SK-N-SH (cell line): ENCODE data around the gene CLRN2. TPM values are rescaled to one million over a fixed set of nuclear protein-coding genes. Genes with fewer than 3 reads are reported as not detected.

Source experiments
- CTCF ChIA-PET: fragments of 300-600, 350-600 bp; formaldehyde crosslinking; extraction: SDS; loops from one replicate; lab custom pipeline; 2021; lab: Yijun Ruan, JAX
- POLR2A ChIA-PET: fragments of 350-600 bp; sonication (Branson Sonifier 250); formaldehyde crosslinking; extraction: SDS; loops from one replicate; lab custom pipeline; 2020; ENCODE audit warnings: antibody characterized with exemption, inconsistent platforms; lab: Yijun Ruan, JAX
- DNase-seq: peaks from one replicate; pipeline ENCODE4 v3.0.0; 2012
- H2AFZ ChIP-seq: fragments of 200-600 bp; sonication (generic); 2 replicates; pipeline ENCODE4 v1.8.1; 2016; ENCODE audit warnings: antibody characterized with exemption, mild to moderate bottlenecking, low read depth
- H3F3A ChIP-seq: fragments of 200-600 bp; sonication (generic); replicated peaks from 2 replicates; pipeline ENCODE3; 2016; ENCODE audit warnings: antibody characterized with exemption, mild to moderate bottlenecking; ENCODE audit not compliant: insufficient read depth
- H3K27ac ChIP-seq, 2 experiments: fragments of 200-500 bp in 1 of 2; fragments of 200-600 bp in 1 of 2; sonication (Bioruptor generic) in 1 of 2; sonication (generic), shearing (Covaris generic) in 1 of 2; 2 replicates each; pipeline versions ENCODE4 v1.5.1 to v1.6.1; 2014 to 2016; ENCODE audit warnings: low read depth in 2 of 2, inconsistent platforms in 1 of 2, low read length in 1 of 2, mild to moderate bottlenecking in 1 of 2, mixed read lengths in 1 of 2
- H3K27me3 ChIP-seq: fragments of 200-600 bp; sonication (generic), shearing (Covaris generic); 2 replicates; pipeline ENCODE4 v1.6.1; 2016; ENCODE audit warnings: mixed run types; ENCODE audit not compliant: insufficient read depth
- H3K36me3 ChIP-seq, 2 experiments: fragments of 200-500 bp in 1 of 2; fragments of 200-600 bp in 1 of 2; sonication (Bioruptor generic) in 1 of 2; sonication (generic) in 1 of 2; replicated peaks in 1 of 2; 2 replicates each; pipeline versions ENCODE3 to v1.5.1; 2014 to 2016; ENCODE audit warnings: low read length in 1 of 2, mild to moderate bottlenecking in 1 of 2; ENCODE audit not compliant: insufficient read depth in 2 of 2, control insufficient read depth in 1 of 2
- H3K4me1 ChIP-seq, 2 experiments: fragments of 200-500 bp in 1 of 2; fragments of 200-600 bp in 1 of 2; sonication (Bioruptor generic) in 1 of 2; sonication (generic), shearing (Covaris generic) in 1 of 2; 2 replicates each; pipeline versions ENCODE4 v1.5.1 to v1.6.1; 2014 to 2016; ENCODE audit warnings: low read depth in 1 of 2, low read length in 1 of 2, mixed run types in 1 of 2; ENCODE audit not compliant: insufficient read depth in 2 of 2, control insufficient read depth in 1 of 2
- H3K4me2 ChIP-seq: fragments of 200-600 bp; sonication (generic), shearing (Covaris generic); 2 replicates; pipeline ENCODE4 v1.6.1; 2017; ENCODE audit warnings: mixed run types
- H3K4me3 ChIP-seq, 2 experiments: fragments of 200-500 bp in 1 of 2; fragments of 200-600 bp in 1 of 2; sonication (Bioruptor generic) in 1 of 2; sonication (generic), shearing (Covaris generic) in 1 of 2; 2 replicates each; pipeline versions ENCODE4 v1.5.1 to v1.8.1; 2014 to 2016; ENCODE audit warnings: low read depth in 2 of 2, inconsistent platforms in 1 of 2, low read length in 1 of 2, mild to moderate bottlenecking in 1 of 2, mixed read lengths in 1 of 2, moderate library complexity in 1 of 2
- H3K79me2 ChIP-seq: fragments of 200-600 bp; sonication (generic); 2 replicates; pipeline ENCODE4 v1.8.1; 2017; ENCODE audit warnings: mild to moderate bottlenecking; ENCODE audit not compliant: insufficient read depth
- H3K9ac ChIP-seq: fragments of 200-600 bp; sonication (generic); 2 replicates; pipeline ENCODE4 v1.6.1; 2017; ENCODE audit warnings: mixed run types
- H3K9me2 ChIP-seq: fragments of 200-600 bp; sonication (generic); 2 replicates; pipeline ENCODE4 v1.6.1; 2017; ENCODE audit warnings: mixed run types
- H3K9me3 ChIP-seq: fragments of 200-600 bp; sonication (generic); 2 replicates; pipeline ENCODE4 v1.6.1; 2017; ENCODE audit warnings: mixed run types, mild to moderate bottlenecking, moderate library complexity
- H4K20me1 ChIP-seq: fragments of 200-600 bp; sonication (generic); 2 replicates; pipeline ENCODE4 v1.6.1; 2017; ENCODE audit warnings: mild to moderate bottlenecking, mixed run types; ENCODE audit not compliant: insufficient read depth
- EP300 ChIP-seq, 2 experiments: IDR thresholded peaks; 2 replicates each; pipeline versions ENCODE4 v1.4.0 to v1.6.1; 2012; ENCODE audit warnings: borderline replicate concordance in 1 of 2, low read depth in 1 of 2, low read length in 1 of 2
- EZH2phosphoT487 ChIP-seq: fragments of 200-600 bp; sonication (generic); IDR thresholded peaks from 2 replicates; pipeline ENCODE4 v1.6.1; 2017; ENCODE audit warnings: low read depth, mixed run types, mild to moderate bottlenecking, antibody characterized with exemption, moderate library complexity, borderline replicate concordance
- FOSL2 ChIP-seq: IDR thresholded peaks from 2 replicates; pipeline ENCODE4 v1.4.0; 2012; ENCODE audit warnings: low read depth, mild to moderate bottlenecking, moderate library complexity, borderline replicate concordance
- FOXJ3 ChIP-seq: sonication (generic); formaldehyde crosslinking; IDR thresholded peaks from 2 replicates; pipeline ENCODE4 v1.5.1; 2020; ENCODE audit warnings: mild to moderate bottlenecking, missing genetic modification reagents
- FOXM1 ChIP-seq: IDR thresholded peaks from 2 replicates; pipeline ENCODE4 v1.4.0; 2012; ENCODE audit warnings: low read depth, mild to moderate bottlenecking
- GABPA ChIP-seq: IDR thresholded peaks from 2 replicates; pipeline ENCODE4 v1.4.0; 2012; ENCODE audit warnings: low read depth, mild to moderate bottlenecking
- GATA2 ChIP-seq: sonication (generic); formaldehyde crosslinking; IDR thresholded peaks from 2 replicates; pipeline ENCODE4 v1.5.0; 2020; ENCODE audit warnings: mild to moderate bottlenecking, missing genetic modification reagents
- JUND ChIP-seq: IDR thresholded peaks from 2 replicates; pipeline ENCODE4 v1.4.0; 2012
- MEF2A ChIP-seq: IDR thresholded peaks from 2 replicates; pipeline ENCODE4 v1.4.0; 2012; ENCODE audit warnings: low read depth, borderline replicate concordance
- MXI1 ChIP-seq: IDR thresholded peaks from 2 replicates; pipeline ENCODE4 v1.6.1; 2012; ENCODE audit warnings: mild to moderate bottlenecking, low read depth, low read length, improper control_type of control experiment
- NRF1 ChIP-seq: IDR thresholded peaks from 2 replicates; pipeline ENCODE4 v1.6.1; 2012; ENCODE audit warnings: low read depth, mild to moderate bottlenecking, low read length
- RAD21 ChIP-seq: IDR thresholded peaks from 2 replicates; pipeline ENCODE4 v1.6.1; 2012; ENCODE audit warnings: mild to moderate bottlenecking, low read length
- RFX5 ChIP-seq: IDR thresholded peaks from 2 replicates; pipeline ENCODE4 v1.6.1; 2012; ENCODE audit warnings: mild to moderate bottlenecking, improper control_type of control experiment, low read length
- RXRA ChIP-seq: IDR thresholded peaks from 2 replicates; pipeline ENCODE4 v1.4.0; 2012; ENCODE audit warnings: low read depth, mild to moderate bottlenecking, borderline replicate concordance
- SMC3 ChIP-seq: IDR thresholded peaks from 2 replicates; pipeline ENCODE4 v1.6.1; 2012; ENCODE audit warnings: low read depth, low read length, improper control_type of control experiment
- TAF1 ChIP-seq: IDR thresholded peaks from 2 replicates; pipeline ENCODE4 v1.6.1; 2012; ENCODE audit warnings: low read depth, mild to moderate bottlenecking, low read length, moderate library complexity, borderline replicate concordance
- TEAD4 ChIP-seq: IDR thresholded peaks from 2 replicates; pipeline ENCODE4 v1.4.0; 2012; ENCODE audit warnings: mild to moderate bottlenecking, borderline replicate concordance; ENCODE audit not compliant: insufficient read depth
- YY1 ChIP-seq: IDR thresholded peaks from 2 replicates; pipeline ENCODE4 v1.4.0; 2012; ENCODE audit warnings: low read depth, mild to moderate bottlenecking
- WGBS: methylation state at CpG from one replicate; pipeline ENCODE4 v1.1.6; 2017; ENCODE audit warnings: low lambda C conversion rate; 5-methylcytosine and 5-hydroxymethylcytosine counted together
- polyA plus RNA-seq, 3 experiments: library from polyadenylated mRNA; depleted of rRNA; stranded (reverse); fragments of >200 nt; gene quantifications; 2 replicates each; pipeline ENCODE4 v1.2.3, GENCODE V29; 2012
- TF ChIP-seq, protein P1 (sequence below): IDR thresholded peaks from 2 replicates; pipeline ENCODE4 v1.4.0; 2012; ENCODE audit warnings: low read depth
- TF ChIP-seq, protein P2 (sequence below): fragments of 200-600 bp; sonication (generic); IDR thresholded peaks from 2 replicates; pipeline ENCODE4 v1.6.1; 2017; ENCODE audit warnings: antibody characterized with exemption, mild to moderate bottlenecking, moderate library complexity
- TF ChIP-seq, protein P3 (sequence below): IDR thresholded peaks from 2 replicates; pipeline ENCODE4 v1.4.0; 2012; ENCODE audit warnings: low read depth, borderline replicate concordance

The CLRN2 gene
- polyA plus RNA-seq, 1 of the 3 experiments (the other 2 are of a cell fraction), result not detected

- ChIA-PET POLR2A (interaction anchor here (6.0 kb wide), 1 partner anchor 20 kb away, joined by 67 read pairs; no protein-coding TSS in a partner anchor), CTCF (interaction anchor here (1.0 to 4.6 kb wide), 10 partner anchors 8 to 158 kb away, joined by 3 to 62 read pairs (median 6); no protein-coding TSS in a partner anchor)
- peaks cover 5% of the 10 kb centered on the region for H3F3A ChIP-seq
- WGBS, result 12% methylated on average over 32 of the region's 32 CpGs
- peak overlapping the region in 1 of 2 experiments; percentile 85; a peak in 2 of 4 replicates for H3K27ac ChIP-seq
- no peaks in the 10 kb centered on the region for H3K9me2 ChIP-seq
- H3K4me2 ChIP-seq, result peak overlapping the region; percentile 93
- peak overlapping the region; percentile 91 for H2AFZ ChIP-seq
- no peaks in the 10 kb centered on the region for H3K9me3 ChIP-seq
- H3K4me3 ChIP-seq, result peak overlapping the region; percentile 75 to 79
- peaks cover 0 to 7% of the 10 kb centered on the region in 2 experiments for H3K36me3 ChIP-seq
- no peaks in the 10 kb centered on the region for H4K20me1 ChIP-seq
- TF ChIP-seq FOSL2 (no peak), NRF1 (peak; percentile 34; the same call in 1 of the 2 replicates), MXI1 (peak; percentile 58; the same call in 1 of the 2 replicates), TEAD4 (no peak), RAD21 (no peak), RXRA (no peak), GATA2 (CRISPR knock-in tag) (no peak), MEF2A (no peak), EP300 (IDR thresholded peaks at IDR 0.05; ENCODE audit: borderline replicate concordance in 1 of 2, low read depth in 1 of 2, low read length in 1 of 2) (0 out of 4 replicates have a peak, but pooled peaks of 1 of the 2 experiments have one; percentile 6)
- TF ChIP-seq, protein P1, sequence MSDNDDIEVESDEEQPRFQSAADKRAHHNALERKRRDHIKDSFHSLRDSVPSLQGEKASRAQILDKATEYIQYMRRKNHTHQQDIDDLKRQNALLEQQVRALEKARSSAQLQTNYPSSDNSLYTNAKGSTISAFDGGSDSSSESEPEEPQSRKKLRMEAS, result 0 out of 2 replicates have a peak, but pooled peaks have one; percentile 28
- peak overlapping the region; percentile 67 for H3K9ac ChIP-seq
- DNase-seq, result no peak
- peaks cover 7% of the 10 kb centered on the region; the same call in 1 of the 2 replicates for H3K79me2 ChIP-seq
- no peaks in the 10 kb centered on the region; the same call in 1 of the 2 replicates for H3K27me3 ChIP-seq
- H3K4me1 ChIP-seq, result peaks cover 4 to 25% of the 10 kb centered on the region in 2 experiments; a peak in 3 of 4 replicates
These were observed 3.4 kb upstream of the CLRN2 start for GRCh38 chr4:17511509-17511949.

- Histone ChIP-seq H3K27ac (peak within 1 kb of the TSS in 1 of 2 experiments; percentile 85; a peak in 2 of 4 replicates), H3K4me1 (peaks cover 4 to 23% of the 10 kb centered on the region in 2 experiments; a peak in 3 of 4 replicates), H4K20me1 (no peaks in the 10 kb centered on the region), H3K4me2 (peak within 1 kb of the TSS; percentile 93), H3K9ac (peak within 1 kb of the TSS; percentile 67), H3F3A (peaks cover 5% of the 10 kb centered on the region), H3K4me3 (peak within 1 kb of the TSS; percentile 75 to 79), H3K36me3 (peaks cover 0 to 5% of the 10 kb centered on the region in 2 experiments), H2AFZ (peak within 1 kb of the TSS; percentile 91), H3K9me3 (no peaks in the 10 kb centered on the region), H3K9me2 (no peaks in the 10 kb centered on the region), H3K79me2 (peaks cover 7% of the 10 kb centered on the region; the same call in 1 of the 2 replicates), H3K27me3 (no peaks in the 10 kb centered on the region; the same call in 1 of the 2 replicates)
- peak; percentile 93 for DNase-seq
- ChIA-PET CTCF (interaction anchor here (0.6 to 4.6 kb wide), 18 partner anchors 9 to 942 kb away, joined by 3 to 62 read pairs (median 4); no protein-coding TSS in a partner anchor), POLR2A (interaction anchor here (0.5 to 6.0 kb wide), 3 partner anchors 21 to 90 kb away, joined by 3 to 67 read pairs (median 9); no protein-coding TSS in a partner anchor)
- WGBS, result 4% methylated on average over 32 of the region's 65 CpGs
- TF ChIP-seq SMC3 (peak; percentile 16; the same call in 1 of the 2 replicates), FOXJ3 (CRISPR knock-in tag) (no peak), NRF1 (no peak), GABPA (no peak), TEAD4 (no peak), TAF1 (peak; percentile 45; the same call in 1 of the 2 replicates), EZH2phosphoT487 (no peak), FOXM1 (no peak), MXI1 (peak; percentile 40; the same call in 1 of the 2 replicates), EP300 (IDR thresholded peaks at IDR 0.05; ENCODE audit: borderline replicate concordance in 1 of 2, low read depth in 1 of 2, low read length in 1 of 2) (no peak), JUND (no peak), RFX5 (no peak), YY1 (no peak), RAD21 (peak; percentile 48)
- TF ChIP-seq, protein P2, sequence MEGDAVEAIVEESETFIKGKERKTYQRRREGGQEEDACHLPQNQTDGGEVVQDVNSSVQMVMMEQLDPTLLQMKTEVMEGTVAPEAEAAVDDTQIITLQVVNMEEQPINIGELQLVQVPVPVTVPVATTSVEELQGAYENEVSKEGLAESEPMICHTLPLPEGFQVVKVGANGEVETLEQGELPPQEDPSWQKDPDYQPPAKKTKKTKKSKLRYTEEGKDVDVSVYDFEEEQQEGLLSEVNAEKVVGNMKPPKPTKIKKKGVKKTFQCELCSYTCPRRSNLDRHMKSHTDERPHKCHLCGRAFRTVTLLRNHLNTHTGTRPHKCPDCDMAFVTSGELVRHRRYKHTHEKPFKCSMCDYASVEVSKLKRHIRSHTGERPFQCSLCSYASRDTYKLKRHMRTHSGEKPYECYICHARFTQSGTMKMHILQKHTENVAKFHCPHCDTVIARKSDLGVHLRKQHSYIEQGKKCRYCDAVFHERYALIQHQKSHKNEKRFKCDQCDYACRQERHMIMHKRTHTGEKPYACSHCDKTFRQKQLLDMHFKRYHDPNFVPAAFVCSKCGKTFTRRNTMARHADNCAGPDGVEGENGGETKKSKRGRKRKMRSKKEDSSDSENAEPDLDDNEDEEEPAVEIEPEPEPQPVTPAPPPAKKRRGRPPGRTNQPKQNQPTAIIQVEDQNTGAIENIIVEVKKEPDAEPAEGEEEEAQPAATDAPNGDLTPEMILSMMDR, result peak; percentile 48
- TF ChIP-seq, protein P3, sequence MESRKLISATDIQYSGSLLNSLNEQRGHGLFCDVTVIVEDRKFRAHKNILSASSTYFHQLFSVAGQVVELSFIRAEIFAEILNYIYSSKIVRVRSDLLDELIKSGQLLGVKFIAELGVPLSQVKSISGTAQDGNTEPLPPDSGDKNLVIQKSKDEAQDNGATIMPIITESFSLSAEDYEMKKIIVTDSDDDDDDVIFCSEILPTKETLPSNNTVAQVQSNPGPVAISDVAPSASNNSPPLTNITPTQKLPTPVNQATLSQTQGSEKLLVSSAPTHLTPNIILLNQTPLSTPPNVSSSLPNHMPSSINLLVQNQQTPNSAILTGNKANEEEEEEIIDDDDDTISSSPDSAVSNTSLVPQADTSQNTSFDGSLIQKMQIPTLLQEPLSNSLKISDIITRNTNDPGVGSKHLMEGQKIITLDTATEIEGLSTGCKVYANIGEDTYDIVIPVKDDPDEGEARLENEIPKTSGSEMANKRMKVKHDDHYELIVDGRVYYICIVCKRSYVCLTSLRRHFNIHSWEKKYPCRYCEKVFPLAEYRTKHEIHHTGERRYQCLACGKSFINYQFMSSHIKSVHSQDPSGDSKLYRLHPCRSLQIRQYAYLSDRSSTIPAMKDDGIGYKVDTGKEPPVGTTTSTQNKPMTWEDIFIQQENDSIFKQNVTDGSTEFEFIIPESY, result no peak
These were observed 2.8 kb upstream of the CLRN2 start, which contains the start of gene QDPR for GRCh38 chr4:17511950-17512795. TSS of gene QDPR (minus strand) at chr4:17512090. CDS start at chr4:17512054, 36 bp downstream.
